HepG2 (cell line): ENCODE results near the gene RIC3. TPM values are rescaled to one million over a fixed set of nuclear protein-coding genes. Genes with fewer than 3 reads are reported as not detected.

ENCODE experiments used
- FOXK1 ChIP-seq: sonication (generic); formaldehyde crosslinking; IDR thresholded peaks from 2 replicates; pipeline ENCODE4 v1.4.0; 2020; ENCODE audit warnings: low read depth, missing genetic modification reagents, borderline replicate concordance
- GZF1 ChIP-seq: sonication (generic); formaldehyde crosslinking; IDR thresholded peaks from 2 replicates; pipeline ENCODE4 v1.5.1; 2020; ENCODE audit warnings: mild to moderate bottlenecking, missing genetic modification reagents
- HMG20B ChIP-seq: conservative IDR thresholded peaks from 2 replicates; pipeline ENCODE4 v1.6.1; 2016; ENCODE audit warnings: missing genetic modification reagents, missing compliant biosample characterization
- HMGA1 ChIP-seq: sonication (generic); formaldehyde crosslinking; conservative IDR thresholded peaks from 2 replicates; pipeline ENCODE4 v1.4.0; 2020; ENCODE audit warnings: missing genetic modification reagents
- KDM3A ChIP-seq: IDR thresholded peaks from 2 replicates; pipeline ENCODE4 v1.6.1; 2018; ENCODE audit warnings: low read depth, missing compliant biosample characterization
- REPIN1 ChIP-seq: sonication (generic); formaldehyde crosslinking; IDR thresholded peaks from 2 replicates; pipeline ENCODE4 v1.8.0; 2022; ENCODE audit warnings: missing genetic modification reagents, low read depth, mild to moderate bottlenecking, borderline replicate concordance
- SOX6 ChIP-seq, 2 experiments: fragments of 450-650 bp in 1 of 2; sonication (generic) in 1 of 2; formaldehyde crosslinking in 1 of 2; IDR thresholded peaks; 2 replicates each; pipeline versions ENCODE4 v1.4.0 to v1.6.1; 2017 to 2020; ENCODE audit warnings: antibody characterized with exemption in 1 of 2, mild to moderate bottlenecking in 1 of 2, missing genetic modification reagents in 1 of 2
- YEATS2 ChIP-seq: sonication (generic); formaldehyde crosslinking; IDR thresholded peaks from 2 replicates; pipeline ENCODE4 v1.4.0; 2020; ENCODE audit warnings: missing genetic modification reagents, borderline replicate concordance
- ZNF10 ChIP-seq: sonication (generic); formaldehyde crosslinking; IDR thresholded peaks from 2 replicates; pipeline ENCODE4 v1.4.0; 2020; ENCODE audit warnings: mild to moderate bottlenecking, low read depth, missing genetic modification reagents, borderline replicate concordance
- ZNF33A ChIP-seq: sonication (generic); formaldehyde crosslinking; IDR thresholded peaks from 2 replicates; pipeline ENCODE4 v1.5.1; 2020; ENCODE audit warnings: missing genetic modification reagents, mild to moderate bottlenecking, moderate library complexity, borderline replicate concordance
- ZNF446 ChIP-seq: sonication (generic); formaldehyde crosslinking; IDR thresholded peaks from 2 replicates; pipeline ENCODE4 v1.5.0; 2020; ENCODE audit warnings: mild to moderate bottlenecking, missing genetic modification reagents
- ZNF768 ChIP-seq: sonication (generic); formaldehyde crosslinking; IDR thresholded peaks from 2 replicates; pipeline ENCODE4 v1.4.0; 2020; ENCODE audit warnings: missing genetic modification reagents
- polyA plus RNA-seq, 8 experiments: library from polyadenylated mRNA; depleted of rRNA in 3 of 8; stranded (reverse) in 7 of 8; unstranded in 1 of 8; fragments of >200 nt; fragmentation: Illumina TruSeq in 4 of 8; extraction: Trizol in 4 of 8; gene quantifications; 2 replicates each; pipeline versions ENCODE4 v1.2.1 to v1.2.3, GENCODE V29; 2011 to 2016; ENCODE audit warnings: low read depth in 4 of 8, missing spikeins in 1 of 8, mixed read lengths in 1 of 8; ENCODE audit not compliant: insufficient read depth in 1 of 8
- total RNA-seq, 5 experiments: library from RNA; depleted of rRNA; stranded (reverse); fragments of >200 nt; fragmentation: Illumina TruSeq; extraction: Trizol; gene quantifications; 2 replicates each; pipeline ENCODE4 v1.2.3, GENCODE V29; 2016; ENCODE audit warnings: low read depth in 1 of 5
- TF ChIP-seq, protein P1 (sequence below): sonication (generic); formaldehyde crosslinking; IDR thresholded peaks from 2 replicates; pipeline ENCODE4 v1.4.0; 2020; ENCODE audit warnings: mild to moderate bottlenecking, missing genetic modification reagents
- TF ChIP-seq, protein P2 (sequence below): sonication (generic); formaldehyde crosslinking; IDR thresholded peaks from 2 replicates; pipeline ENCODE4 v1.5.1; 2020; ENCODE audit warnings: mild to moderate bottlenecking, missing genetic modification reagents, moderate library complexity
- TF ChIP-seq, protein P3 (sequence below), 2 experiments: sonication (generic) in 1 of 2; formaldehyde crosslinking in 1 of 2; IDR thresholded peaks; 2 replicates each; pipeline versions ENCODE4 v1.5.1 to v1.6.1; 2011 to 2020; ENCODE audit warnings: borderline replicate concordance in 1 of 2, low read depth in 1 of 2, low read length in 1 of 2, mild to moderate bottlenecking in 1 of 2, missing genetic modification reagents in 1 of 2, moderate library complexity in 1 of 2

Gene RIC3
- total and polyA plus RNA-seq, 2 of the 13 experiments (the other 11 are each of a cell fraction or from before 2014, with no cell fraction given), result not detected

DNA sequence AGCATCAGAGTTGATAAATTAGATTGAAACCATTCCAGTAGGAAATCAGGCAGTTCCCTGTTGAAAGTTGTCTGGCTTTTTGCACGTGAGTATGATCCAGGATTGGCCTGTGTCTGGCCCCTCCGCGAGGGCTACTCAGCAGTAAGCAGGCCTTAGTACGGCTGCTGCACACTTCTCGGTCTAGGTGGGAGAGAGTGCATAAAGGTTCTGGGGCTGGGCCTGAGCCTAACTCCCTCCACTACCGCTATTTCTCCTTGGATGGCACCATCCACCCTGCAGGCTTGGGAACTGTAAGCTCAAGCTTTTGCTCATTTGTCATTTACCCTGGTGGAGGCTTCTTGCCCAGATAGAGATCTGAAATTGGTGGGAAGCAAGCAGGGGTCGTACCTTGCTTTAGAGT lies 65.9 kb downstream of the RIC3 start (continued):
- TF ChIP-seq, protein P1, sequence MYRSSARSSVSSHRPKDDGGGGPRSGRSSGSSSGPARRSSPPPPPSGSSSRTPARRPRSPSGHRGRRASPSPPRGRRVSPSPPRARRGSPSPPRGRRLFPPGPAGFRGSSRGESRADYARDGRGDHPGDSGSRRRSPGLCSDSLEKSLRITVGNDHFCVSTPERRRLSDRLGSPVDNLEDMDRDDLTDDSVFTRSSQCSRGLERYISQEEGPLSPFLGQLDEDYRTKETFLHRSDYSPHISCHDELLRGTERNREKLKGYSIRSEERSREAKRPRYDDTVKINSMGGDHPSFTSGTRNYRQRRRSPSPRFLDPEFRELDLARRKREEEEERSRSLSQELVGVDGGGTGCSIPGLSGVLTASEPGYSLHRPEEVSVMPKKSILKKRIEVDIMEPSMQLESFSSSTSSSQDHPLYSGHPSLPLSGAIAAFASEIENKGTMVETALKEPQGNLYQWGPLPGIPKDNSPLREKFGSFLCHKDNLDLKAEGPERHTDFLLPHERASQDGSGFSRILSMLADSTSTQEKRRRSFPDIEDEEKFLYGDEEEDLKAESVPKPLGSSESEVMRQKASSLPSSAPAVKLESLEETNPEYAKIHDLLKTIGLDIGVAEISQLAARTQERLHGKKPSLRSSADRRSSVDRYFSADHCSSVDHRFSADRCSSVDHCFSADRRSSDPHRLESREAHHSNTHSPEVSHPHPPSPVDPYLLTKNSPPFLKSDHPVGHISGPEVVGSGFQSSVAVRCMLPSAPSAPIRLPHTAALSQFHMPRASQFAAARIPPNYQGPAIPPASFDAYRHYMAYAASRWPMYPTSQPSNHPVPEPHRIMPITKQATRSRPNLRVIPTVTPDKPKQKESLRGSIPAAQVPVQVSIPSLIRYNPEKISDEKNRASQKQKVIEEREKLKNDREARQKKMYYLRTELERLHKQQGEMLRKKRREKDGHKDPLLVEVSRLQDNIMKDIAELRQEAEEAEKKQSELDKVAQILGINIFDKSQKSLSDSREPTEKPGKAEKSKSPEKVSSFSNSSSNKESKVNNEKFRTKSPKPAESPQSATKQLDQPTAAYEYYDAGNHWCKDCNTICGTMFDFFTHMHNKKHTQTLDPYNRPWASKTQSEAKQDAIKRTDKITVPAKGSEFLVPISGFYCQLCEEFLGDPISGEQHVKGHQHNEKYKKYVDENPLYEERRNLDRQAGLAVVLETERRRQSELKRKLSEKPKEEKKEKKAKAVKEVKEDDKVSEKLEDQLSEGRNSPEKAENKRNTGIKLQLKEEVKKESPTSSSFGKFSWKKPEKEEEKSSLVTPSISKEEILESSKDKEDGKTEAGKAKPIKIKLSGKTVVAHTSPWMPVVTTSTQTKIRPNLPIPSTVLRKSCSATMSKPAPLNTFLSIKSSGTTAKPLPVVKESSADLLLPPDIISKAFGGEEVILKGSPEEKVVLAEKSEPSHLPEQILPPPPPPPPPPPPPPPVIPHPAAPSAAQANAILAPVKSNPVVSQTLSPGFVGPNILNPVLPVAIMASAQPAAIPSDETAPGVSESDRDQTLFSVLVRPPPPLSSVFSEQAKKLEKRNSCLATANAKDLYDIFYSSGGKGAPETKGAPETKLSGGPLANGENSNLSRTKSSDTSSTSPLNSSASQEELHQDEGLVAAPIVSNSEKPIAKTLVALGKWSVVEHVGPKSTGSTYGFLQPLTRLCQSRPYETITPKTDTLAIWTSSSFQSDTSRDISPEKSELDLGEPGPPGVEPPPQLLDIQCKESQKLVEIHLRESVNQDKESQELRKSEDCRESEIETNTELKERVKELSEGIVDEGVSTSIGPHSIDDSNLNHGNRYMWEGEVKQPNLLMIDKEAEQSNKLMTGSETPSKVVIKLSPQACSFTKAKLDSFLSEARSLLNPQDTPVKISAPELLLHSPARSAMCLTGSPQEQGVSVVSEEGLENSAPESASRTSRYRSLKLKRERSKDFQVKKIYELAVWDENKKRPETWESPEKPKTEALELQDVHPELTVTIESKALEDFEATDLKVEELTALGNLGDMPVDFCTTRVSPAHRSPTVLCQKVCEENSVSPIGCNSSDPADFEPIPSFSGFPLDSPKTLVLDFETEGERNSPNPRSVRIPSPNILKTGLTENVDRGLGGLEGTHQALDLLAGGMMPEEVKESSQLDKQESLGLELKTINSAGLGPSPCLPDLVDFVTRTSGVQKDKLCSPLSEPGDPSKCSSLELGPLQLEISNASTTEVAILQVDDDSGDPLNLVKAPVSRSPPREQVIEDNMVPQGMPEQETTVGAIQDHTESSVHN (CRISPR knock-in tag), result no peak
- TF ChIP-seq SOX6 (IDR thresholded peaks at IDR 0.05) (no peak), SOX6 (CRISPR knock-in tag; IDR thresholded peaks at IDR 0.05) (no peak), REPIN1 (CRISPR knock-in tag) (no peak), ZNF446 (no peak), FOXK1 (CRISPR knock-in tag) (no peak), ZNF10 (no peak), GZF1 (CRISPR knock-in tag) (no peak), HMG20B (CRISPR knock-in tag) (no peak), HMGA1 (CRISPR knock-in tag) (no peak), ZNF33A (CRISPR knock-in tag) (no peak), KDM3A (CRISPR knock-in tag) (no peak), ZNF768 (CRISPR knock-in tag) (no peak), YEATS2 (CRISPR knock-in tag) (no peak)
- TF ChIP-seq, protein P2, sequence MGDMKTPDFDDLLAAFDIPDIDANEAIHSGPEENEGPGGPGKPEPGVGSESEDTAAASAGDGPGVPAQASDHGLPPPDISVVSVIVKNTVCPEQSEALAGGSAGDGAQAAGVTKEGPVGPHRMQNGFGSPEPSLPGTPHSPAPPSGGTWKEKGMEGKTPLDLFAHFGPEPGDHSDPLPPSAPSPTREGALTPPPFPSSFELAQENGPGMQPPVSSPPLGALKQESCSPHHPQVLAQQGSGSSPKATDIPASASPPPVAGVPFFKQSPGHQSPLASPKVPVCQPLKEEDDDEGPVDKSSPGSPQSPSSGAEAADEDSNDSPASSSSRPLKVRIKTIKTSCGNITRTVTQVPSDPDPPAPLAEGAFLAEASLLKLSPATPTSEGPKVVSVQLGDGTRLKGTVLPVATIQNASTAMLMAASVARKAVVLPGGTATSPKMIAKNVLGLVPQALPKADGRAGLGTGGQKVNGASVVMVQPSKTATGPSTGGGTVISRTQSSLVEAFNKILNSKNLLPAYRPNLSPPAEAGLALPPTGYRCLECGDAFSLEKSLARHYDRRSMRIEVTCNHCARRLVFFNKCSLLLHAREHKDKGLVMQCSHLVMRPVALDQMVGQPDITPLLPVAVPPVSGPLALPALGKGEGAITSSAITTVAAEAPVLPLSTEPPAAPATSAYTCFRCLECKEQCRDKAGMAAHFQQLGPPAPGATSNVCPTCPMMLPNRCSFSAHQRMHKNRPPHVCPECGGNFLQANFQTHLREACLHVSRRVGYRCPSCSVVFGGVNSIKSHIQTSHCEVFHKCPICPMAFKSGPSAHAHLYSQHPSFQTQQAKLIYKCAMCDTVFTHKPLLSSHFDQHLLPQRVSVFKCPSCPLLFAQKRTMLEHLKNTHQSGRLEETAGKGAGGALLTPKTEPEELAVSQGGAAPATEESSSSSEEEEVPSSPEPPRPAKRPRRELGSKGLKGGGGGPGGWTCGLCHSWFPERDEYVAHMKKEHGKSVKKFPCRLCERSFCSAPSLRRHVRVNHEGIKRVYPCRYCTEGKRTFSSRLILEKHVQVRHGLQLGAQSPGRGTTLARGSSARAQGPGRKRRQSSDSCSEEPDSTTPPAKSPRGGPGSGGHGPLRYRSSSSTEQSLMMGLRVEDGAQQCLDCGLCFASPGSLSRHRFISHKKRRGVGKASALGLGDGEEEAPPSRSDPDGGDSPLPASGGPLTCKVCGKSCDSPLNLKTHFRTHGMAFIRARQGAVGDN (CRISPR knock-in tag), result no peak
- TF ChIP-seq, protein P3, sequence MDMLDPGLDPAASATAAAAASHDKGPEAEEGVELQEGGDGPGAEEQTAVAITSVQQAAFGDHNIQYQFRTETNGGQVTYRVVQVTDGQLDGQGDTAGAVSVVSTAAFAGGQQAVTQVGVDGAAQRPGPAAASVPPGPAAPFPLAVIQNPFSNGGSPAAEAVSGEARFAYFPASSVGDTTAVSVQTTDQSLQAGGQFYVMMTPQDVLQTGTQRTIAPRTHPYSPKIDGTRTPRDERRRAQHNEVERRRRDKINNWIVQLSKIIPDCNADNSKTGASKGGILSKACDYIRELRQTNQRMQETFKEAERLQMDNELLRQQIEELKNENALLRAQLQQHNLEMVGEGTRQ (IDR thresholded peaks at IDR 0.05; ENCODE audit: low read depth, low read length), result no peak
- TF ChIP-seq, protein P3 (CRISPR knock-in tag; IDR thresholded peaks at IDR 0.05; ENCODE audit: borderline replicate concordance), result no peak
